Hindlimb muscle (tissue), 1 donor: ENCODE measurements around the gene MAP3K7CL. TPM values are rescaled to one million over a fixed set of nuclear protein-coding genes. Genes with fewer than 3 reads are reported as not detected.
"Not testable (repeated sequence)": the region's sequence is repeated elsewhere in the genome, so short reads cannot be mapped to it uniquely, and the experiment has no call there.

Experiments used
- DNase-seq: peaks from one replicate; pipeline ENCODE4 v3.0.0-alpha.2; 2013
- polyA plus RNA-seq: library from polyadenylated mRNA; unstranded; fragments of 120-200 nt; gene quantifications from one replicate; pipeline ENCODE4 v1.2.1, GENCODE V29; 2013; ENCODE audit not compliant: insufficient read length

Gene MAP3K7CL
- polyA plus RNA-seq, 1 donor, result 74.2 TPM

GRCh38 chr21:29133796-29134195 is 3.4 kb downstream of the MAP3K7CL start:
- DNase-seq, result no peak

GRCh38 chr21:29135481-29135880 is 5.0 kb downstream of the MAP3K7CL start:
- DNase-seq, result no peak

GRCh38 chr21:29136033-29136432 is 5.6 kb downstream of the MAP3K7CL start:
- no peak for DNase-seq

- no peak for DNase-seq
Observed at GRCh38 chr21:29144736-29145353, 14.4 kb downstream of the MAP3K7CL start.

- peak; percentile 72 for DNase-seq
Observed at GRCh38 chr21:29145354-29145782, 14.9 kb downstream of the MAP3K7CL start.

GRCh38 chr21:29145852-29146453 is 15.5 kb downstream of the MAP3K7CL start:
- DNase-seq, result no peak

- DNase-seq, result no peak
Observed at GRCh38 chr21:29146726-29147125, 16.3 kb downstream of the MAP3K7CL start.

- no peak for DNase-seq
Observed at GRCh38 chr21:29148530-29148929, 18.1 kb downstream of the MAP3K7CL start.

- DNase-seq, result no peak
Observed at GRCh38 chr21:29149808-29150425, 19.5 kb downstream of the MAP3K7CL start.

- DNase-seq, result no peak
Observed at GRCh38 chr21:29151931-29152330, 21.5 kb downstream of the MAP3K7CL start.

- no peak for DNase-seq
Observed at GRCh38 chr21:29152916-29153315, 22.5 kb downstream of the MAP3K7CL start.

GRCh38 chr21:29154270-29154669 is 23.8 kb downstream of the MAP3K7CL start:
- no peak for DNase-seq

GRCh38 chr21:29155118-29155932 is 24.9 kb downstream of the MAP3K7CL start:
- no peak for DNase-seq

- DNase-seq, result no peak
Observed at GRCh38 chr21:29155933-29156260, 25.5 kb downstream of the MAP3K7CL start.

- no peak for DNase-seq
Observed at GRCh38 chr21:29157080-29157479, 26.6 kb downstream of the MAP3K7CL start.

- no peak for DNase-seq
Observed at GRCh38 chr21:29159842-29160241, 29.4 kb downstream of the MAP3K7CL start.

GRCh38 chr21:29162825-29163224 is 32.4 kb downstream of the MAP3K7CL start:
- not testable (repeated sequence) for DNase-seq

- no peak for DNase-seq
Observed at GRCh38 chr21:29163341-29164115, 33.1 kb downstream of the MAP3K7CL start.

- no peak for DNase-seq
Observed at GRCh38 chr21:29164323-29164942, 34.0 kb downstream of the MAP3K7CL start.

- DNase-seq, result no peak
Observed at GRCh38 chr21:29166323-29166722, 35.9 kb downstream of the MAP3K7CL start.

- no peak for DNase-seq
Observed at GRCh38 chr21:29166853-29167252, 36.4 kb downstream of the MAP3K7CL start.

GRCh38 chr21:29167481-29167880 is 37.0 kb downstream of the MAP3K7CL start:
- DNase-seq, result not testable (repeated sequence)
